Kidney (tissue), 14 donors: Measurements from ENCODE around the gene HMG20B. TPM values are rescaled to one million over a fixed set of nuclear protein-coding genes. Genes with fewer than 3 reads are reported as not detected.

Experiments used
- DNase-seq, 5 donors: peaks; one replicate each; pipeline ENCODE4 v3.0.0-alpha.2; 2013 to 2020
- FAIRE-seq: peaks from 2 replicates; lab custom pipeline; 2012; peaks lifted over from hg19 to GRCh38; lab: Jason Lieb, UNC
- H3K27ac ChIP-seq, 2 donors: one replicate each; pipeline ENCODE4 v1.7.0; 2013; ENCODE audit warnings: low read depth in 2 of 2, low read length in 2 of 2, inconsistent platforms in 1 of 2
- H3K27me3 ChIP-seq: one replicate; pipeline ENCODE4 v1.7.1; 2013; ENCODE audit warnings: low read length, inconsistent platforms; ENCODE audit not compliant: control insufficient read depth, insufficient read depth
- H3K36me3 ChIP-seq, 3 donors: one replicate each; pipeline versions ENCODE4 v1.7.0 to v1.7.1; 2013; ENCODE audit warnings: low read length in 3 of 3, control low read depth in 1 of 3, inconsistent platforms in 1 of 3; ENCODE audit not compliant: insufficient read depth in 3 of 3, control insufficient read depth in 2 of 3
- H3K4me1 ChIP-seq, 3 donors: one replicate each; pipeline versions ENCODE4 v1.7.0 to v1.7.1; 2013; ENCODE audit warnings: low read length in 3 of 3, inconsistent platforms in 1 of 3, low read depth in 1 of 3; ENCODE audit not compliant: control insufficient read depth in 2 of 3, insufficient read depth in 2 of 3
- H3K4me3 ChIP-seq, 3 donors: one replicate each; pipeline versions ENCODE4 v1.7.0 to v1.8.1; 2013; ENCODE audit warnings: low read length in 3 of 3, control low read depth in 1 of 3, inconsistent platforms in 1 of 3
- H3K9ac ChIP-seq, 3 donors: one replicate each; pipeline versions ENCODE4 v1.7.0 to v1.7.1; 2013; ENCODE audit warnings: low read length in 3 of 3, control low read depth in 1 of 3, inconsistent platforms in 1 of 3
- H3K9me3 ChIP-seq, 3 donors: one replicate each; pipeline versions ENCODE4 v1.7.0 to v1.7.1; 2013; ENCODE audit warnings: low read length in 3 of 3, control low read depth in 1 of 3, inconsistent platforms in 1 of 3; ENCODE audit not compliant: control insufficient read depth in 2 of 3, insufficient read depth in 1 of 3
- intact Hi-C: fragments of 100-400 bp; cut with DNase I; formaldehyde crosslinking; loops from one replicate; pipeline ENCODE4 v1.11.1; 2022
- polyA plus RNA-seq: library from polyadenylated mRNA; stranded (reverse); fragments of 350-450 nt; fragmentation: Illumina TruSeq; extraction: RNeasy Lipid Tissue Mini Kit (QIAGEN cat#74804); gene quantifications from one replicate; pipeline ENCODE4 v1.2.3, GENCODE V29; 2014; ENCODE audit warnings: low read depth, low replicate concordance; ENCODE audit not compliant: insufficient read depth
- total RNA-seq: library from RNA; stranded (reverse); fragmentation: NEBNext Ultra II Directional; extraction: Animal tissue kit (Norgen Biotek cat#: 25700); gene quantifications from one replicate; pipeline ENCODE4 v1.2.1, GENCODE V29; 2021
- TF ChIP-seq, protein P1 (sequence below): IDR thresholded peaks from 3 replicates; pipeline ENCODE4 v1.5.1; 2012; ENCODE audit warnings: mild to moderate bottlenecking, moderate library complexity, borderline replicate concordance; ENCODE audit not compliant: insufficient read depth; ENCODE audit errors: extremely low read depth
- donor health status: control.
- donor health status: control.
- donor health status: control.
- donor health status: control.
- donor health status: control.
- donor health status: DM: yes; HTN: yes; CAD: no.
- donor health status: Normal renal cell carcinoma (clear cell type).

Gene HMG20B
- total and polyA plus RNA-seq, 2 donors from 2014 or later, result 69.7 to 82.6 TPM

DNA sequence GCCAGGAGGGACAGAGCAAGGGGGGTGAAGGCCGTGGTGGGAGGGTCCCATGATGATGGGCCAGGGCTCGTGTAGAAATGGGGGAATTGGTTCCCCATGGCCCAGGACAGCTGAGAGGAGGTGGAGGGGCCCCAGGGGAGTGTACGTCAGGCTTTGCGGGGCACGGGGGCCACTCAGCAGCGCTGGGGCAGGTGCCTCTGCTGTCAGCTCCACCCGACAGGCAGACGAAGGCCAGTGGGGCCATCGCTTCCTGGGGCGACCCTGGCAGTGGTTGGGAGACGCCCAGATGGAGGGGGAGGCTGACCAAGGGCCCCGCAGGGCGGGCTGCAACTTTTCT, 35.7 kb upstream of the HMG20B start:
- FAIRE-seq, result no peak
- intact Hi-C loops, result no loop called here

DNA sequence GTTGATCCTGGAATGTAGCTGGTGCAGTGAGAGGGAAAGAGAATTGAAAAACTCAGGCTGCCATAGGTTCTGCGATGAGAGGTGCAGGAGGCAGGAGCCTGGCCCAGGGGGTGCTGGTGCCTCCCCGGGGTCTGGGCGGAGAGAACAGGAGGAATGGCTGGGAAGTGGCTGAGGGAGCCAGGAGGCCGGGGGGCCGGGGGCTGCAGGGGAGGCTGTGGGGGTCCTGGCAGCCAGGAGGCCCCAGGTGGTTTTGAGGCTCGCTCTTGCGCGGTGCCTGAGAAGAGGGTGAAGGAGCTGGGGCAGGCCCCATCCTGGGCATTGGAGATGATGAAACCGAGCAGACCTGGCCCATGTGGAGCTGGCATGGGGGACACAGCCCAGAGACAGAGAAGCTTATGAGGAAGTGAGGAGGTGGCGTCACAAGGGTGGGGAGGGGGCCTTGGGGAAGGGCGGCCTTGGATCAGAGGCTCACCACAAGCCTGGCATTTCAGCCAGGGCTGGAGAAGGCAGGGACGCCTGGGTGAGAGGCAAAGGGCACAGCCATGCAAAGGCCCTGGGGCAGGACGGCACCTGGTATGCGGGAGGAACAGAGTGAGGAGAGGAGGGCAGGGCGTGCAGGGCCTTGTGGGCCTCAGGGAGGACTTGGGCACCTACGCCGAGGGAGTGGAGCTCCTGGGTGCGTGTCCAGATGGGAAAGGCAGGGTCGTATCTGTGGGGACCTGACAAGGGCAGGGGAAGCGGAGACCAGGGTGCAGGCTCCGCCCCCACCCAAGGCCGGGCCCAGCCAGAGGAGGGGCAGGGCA, 35.1 kb upstream of the HMG20B start:
- no peak overlapping the region for H3K9ac ChIP-seq
- no peaks in the 10 kb centered on the region for H3K9me3 ChIP-seq
- H3K36me3 ChIP-seq, result peaks cover 0 to 10% (median 6%) of the 10 kb centered on the region in 3 donors
- DNase-seq, result peak in 1 of 5 donors; percentile 74
- intact Hi-C loops, result no loop called here
- H3K27me3 ChIP-seq, result no peaks in the 10 kb centered on the region
- no peak overlapping the region for H3K4me3 ChIP-seq
- H3K4me1 ChIP-seq, result no peaks in the 10 kb centered on the region
- no peak for FAIRE-seq
- TF ChIP-seq, protein P1, sequence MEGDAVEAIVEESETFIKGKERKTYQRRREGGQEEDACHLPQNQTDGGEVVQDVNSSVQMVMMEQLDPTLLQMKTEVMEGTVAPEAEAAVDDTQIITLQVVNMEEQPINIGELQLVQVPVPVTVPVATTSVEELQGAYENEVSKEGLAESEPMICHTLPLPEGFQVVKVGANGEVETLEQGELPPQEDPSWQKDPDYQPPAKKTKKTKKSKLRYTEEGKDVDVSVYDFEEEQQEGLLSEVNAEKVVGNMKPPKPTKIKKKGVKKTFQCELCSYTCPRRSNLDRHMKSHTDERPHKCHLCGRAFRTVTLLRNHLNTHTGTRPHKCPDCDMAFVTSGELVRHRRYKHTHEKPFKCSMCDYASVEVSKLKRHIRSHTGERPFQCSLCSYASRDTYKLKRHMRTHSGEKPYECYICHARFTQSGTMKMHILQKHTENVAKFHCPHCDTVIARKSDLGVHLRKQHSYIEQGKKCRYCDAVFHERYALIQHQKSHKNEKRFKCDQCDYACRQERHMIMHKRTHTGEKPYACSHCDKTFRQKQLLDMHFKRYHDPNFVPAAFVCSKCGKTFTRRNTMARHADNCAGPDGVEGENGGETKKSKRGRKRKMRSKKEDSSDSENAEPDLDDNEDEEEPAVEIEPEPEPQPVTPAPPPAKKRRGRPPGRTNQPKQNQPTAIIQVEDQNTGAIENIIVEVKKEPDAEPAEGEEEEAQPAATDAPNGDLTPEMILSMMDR, result no peak
- no peak overlapping the region for H3K27ac ChIP-seq

More for the DNA sequence above, 35.7 kb upstream of the HMG20B start:
- Histone ChIP-seq H3K36me3 (peaks cover 0 to 10% (median 6%) of the 10 kb centered on the region in 3 donors), H3K4me3 (no peak overlapping the region), H3K9me3 (no peaks in the 10 kb centered on the region), H3K9ac (no peak overlapping the region), H3K27me3 (no peaks in the 10 kb centered on the region), H3K27ac (no peak overlapping the region), H3K4me1 (no peaks in the 10 kb centered on the region)
- TF ChIP-seq, protein P1, result no peak
- DNase-seq, result no peak

DNA sequence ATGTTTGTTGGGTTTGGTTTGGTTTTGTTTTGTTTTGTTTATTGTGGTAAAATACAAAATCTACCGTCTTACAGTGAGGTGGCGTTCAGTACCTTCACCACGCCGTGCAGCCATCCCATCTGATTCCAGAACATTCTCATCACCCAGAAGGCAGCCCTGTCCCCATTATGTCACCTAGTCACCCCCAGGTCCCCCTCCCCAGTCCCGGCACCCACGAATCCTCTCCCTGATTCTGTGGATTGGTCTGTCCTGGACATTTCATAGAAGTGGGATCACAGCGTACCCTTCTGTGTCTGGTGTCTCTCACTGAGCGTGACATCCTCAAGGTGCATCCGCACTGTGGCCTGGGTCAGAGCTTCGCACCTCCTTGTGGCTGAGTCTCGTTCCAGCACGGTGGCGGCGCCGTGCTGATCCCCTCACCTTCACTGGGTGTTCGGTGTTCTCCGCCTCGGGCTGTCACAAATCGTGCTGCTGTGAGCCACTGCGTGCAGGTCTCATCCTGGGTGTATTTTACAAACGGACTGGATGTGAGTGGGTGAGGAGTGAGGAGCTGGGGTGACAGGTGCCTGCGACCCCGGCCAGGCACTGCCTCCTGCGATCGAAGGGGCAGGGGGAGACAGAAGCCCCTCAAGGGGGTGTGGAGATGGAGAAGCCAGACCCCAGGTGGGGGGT, 34.4 kb upstream of the HMG20B start:
- Histone ChIP-seq H3K27ac (no peak overlapping the region), H3K9me3 (no peaks in the 10 kb centered on the region), H3K4me1 (no peaks in the 10 kb centered on the region), H3K36me3 (peaks cover 0 to 10% (median 6%) of the 10 kb centered on the region in 3 donors), H3K9ac (no peak overlapping the region), H3K27me3 (no peaks in the 10 kb centered on the region), H3K4me3 (no peak overlapping the region)
- TF ChIP-seq, protein P1, result no peak
- FAIRE-seq (no peak), DNase-seq (no peak)
- intact Hi-C loops, result no loop called here
